ENCODE data around the gene RSPH9. TPM values are rescaled to one million over a fixed set of nuclear protein-coding genes. Genes with fewer than 3 reads are reported as not detected.
A peak's percentile ranks its signal among the peaks of the same experiment; 100 is the strongest.

Gene RSPH9
- total RNA-seq, 1 experiment from 2014 or later, result 1.1 TPM

DNA sequence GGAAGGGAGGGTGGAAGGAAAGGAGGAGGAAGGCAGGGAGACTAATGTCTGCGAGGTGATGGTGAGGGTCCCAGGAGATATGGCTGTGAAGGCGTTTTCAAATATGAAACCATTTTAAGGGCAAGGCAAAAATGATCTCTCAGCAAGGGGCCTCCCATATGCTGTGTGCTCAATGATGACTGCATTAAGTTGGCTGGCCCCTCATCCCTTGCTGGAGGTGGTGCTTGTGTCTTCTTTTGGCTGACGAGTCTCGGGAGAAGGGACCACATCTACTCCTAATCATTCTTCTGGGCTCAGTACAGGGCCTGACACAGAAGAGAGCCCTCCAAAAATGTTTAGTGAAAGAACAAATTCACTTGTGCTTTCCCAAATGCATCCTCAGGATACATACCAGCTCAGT lies 65.7 kb downstream of the RSPH9 start:
- no peak for DNase-seq (ENCODE audit: low read depth)

DNA sequence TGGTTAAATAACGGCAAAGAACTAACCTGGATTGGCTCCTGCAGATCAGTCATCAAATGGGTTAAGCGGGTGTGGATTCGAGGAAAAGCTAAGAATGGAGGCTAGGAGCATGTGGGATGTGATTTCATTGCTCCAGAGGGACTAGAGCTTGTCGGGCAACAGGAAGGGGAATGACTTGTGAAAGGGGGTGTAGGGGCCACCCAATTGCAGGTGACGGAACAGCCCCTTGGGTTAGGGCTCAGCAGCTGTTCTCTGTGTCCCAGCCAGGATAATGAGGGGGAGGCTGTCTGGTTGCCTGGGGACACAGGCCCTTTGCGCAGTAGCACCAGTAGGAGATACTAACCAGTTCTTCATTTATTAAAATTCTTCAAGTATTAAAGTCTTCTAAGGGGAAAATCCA lies 67.7 kb downstream of the RSPH9 start:
- no peak for DNase-seq (ENCODE audit: low read depth)

DNA sequence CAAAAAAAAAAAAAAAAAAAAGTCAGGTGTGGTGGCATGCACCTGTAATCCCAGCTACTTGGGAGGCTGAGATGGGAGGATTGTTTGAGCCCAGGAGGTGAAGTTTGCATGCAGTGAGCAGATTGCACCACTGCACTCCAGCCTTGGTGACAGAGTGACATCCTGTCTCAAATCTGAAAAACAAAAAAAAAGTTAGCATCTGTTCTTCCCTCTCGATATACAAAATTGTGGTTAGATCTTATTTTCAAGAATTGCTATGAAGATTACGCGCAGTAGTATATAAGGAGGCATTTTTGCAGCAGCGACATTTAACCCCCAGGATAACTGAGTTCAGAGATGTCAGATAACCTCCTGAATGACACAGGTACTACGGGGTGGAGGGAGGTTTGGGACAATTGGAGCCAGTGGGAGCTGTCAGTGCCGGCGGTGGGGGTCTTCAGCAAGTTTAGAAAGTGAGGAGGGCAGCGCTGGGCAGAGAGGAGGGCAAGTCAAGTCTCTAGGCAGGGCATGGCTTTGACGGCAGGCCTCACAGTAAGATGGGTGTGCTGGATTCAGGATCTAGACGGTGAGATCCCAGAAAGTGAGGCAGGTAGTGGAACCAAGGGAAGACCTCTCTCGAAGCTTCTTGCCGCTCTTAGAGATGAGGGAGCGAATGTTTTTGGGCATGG lies 68.9 kb downstream of the RSPH9 start:
- DNase-seq (ENCODE audit: low read depth), result no peak

DNA sequence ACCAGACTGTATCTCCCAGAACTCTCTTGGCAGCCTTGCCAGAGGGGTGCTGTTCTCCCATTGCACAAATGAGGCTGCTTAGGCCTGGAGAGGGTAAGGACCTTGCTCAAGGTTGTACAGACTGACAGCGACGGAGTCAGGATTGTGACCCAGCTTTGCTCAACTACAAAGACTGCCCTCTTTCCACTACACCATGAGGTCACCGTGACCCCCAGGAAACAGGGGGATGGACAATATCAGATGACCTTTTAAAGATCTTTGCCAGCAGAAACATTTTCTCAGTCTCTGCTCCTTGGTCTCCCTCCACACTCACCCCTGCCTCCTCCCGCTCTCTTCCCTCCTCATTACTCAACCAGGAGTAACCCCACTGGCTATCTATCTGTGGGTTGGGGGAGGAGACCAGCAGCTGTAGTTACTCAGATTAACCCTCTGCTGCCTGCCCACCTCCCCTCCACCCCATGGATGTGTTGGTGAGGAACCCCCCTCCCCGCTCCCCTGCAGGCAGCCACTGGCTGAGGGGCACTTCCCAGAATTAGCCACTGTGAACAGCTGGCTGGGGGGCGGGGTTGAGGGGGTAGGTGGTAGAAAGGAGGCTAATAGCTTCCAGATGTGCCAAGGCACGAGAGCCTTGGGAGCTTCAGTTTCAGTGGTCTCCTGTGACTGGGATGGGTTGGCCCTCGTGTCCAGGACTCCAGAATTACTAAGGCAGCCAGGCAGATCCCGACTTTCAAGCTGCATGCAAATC lies 69.6 kb downstream of the RSPH9 start:
- DNase-seq (ENCODE audit: low read depth), result peak; percentile 92

DNA sequence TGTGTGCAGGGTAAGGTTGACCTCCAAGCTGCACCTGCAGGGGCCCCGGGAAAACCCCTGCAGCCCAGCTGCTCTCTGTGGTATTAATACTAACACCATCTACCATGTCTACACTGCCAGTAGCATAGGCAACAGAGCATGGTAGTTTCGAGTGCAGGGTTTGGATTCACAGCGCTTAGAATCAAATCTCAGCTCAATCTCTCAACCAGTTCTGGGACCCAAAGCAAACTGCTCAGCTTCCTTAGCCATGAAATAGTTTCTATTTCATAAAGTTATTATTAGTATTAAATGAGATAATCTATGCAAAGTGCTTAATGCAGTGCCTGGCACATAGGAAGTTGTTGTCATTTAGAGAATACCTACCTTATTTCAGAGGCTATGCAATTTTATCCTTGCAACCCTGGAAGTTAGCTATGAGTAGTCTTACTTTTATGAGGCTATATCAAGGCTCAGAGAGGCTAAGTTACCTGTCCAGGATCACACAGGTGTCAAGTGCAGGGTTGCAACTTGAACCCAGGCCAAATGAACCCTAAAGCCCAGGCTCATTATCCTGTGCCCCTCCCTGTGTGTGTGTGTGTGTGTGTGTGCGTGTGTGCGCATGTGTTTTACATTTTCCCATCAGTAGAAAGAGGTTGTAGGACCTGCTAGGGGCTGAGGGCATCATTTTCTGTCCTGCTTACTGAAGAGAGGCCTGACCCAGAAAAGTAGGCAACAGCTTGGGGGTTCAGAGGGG lies 70.4 kb downstream of the RSPH9 start:
- no peak for DNase-seq (ENCODE audit: low read depth)

DNA sequence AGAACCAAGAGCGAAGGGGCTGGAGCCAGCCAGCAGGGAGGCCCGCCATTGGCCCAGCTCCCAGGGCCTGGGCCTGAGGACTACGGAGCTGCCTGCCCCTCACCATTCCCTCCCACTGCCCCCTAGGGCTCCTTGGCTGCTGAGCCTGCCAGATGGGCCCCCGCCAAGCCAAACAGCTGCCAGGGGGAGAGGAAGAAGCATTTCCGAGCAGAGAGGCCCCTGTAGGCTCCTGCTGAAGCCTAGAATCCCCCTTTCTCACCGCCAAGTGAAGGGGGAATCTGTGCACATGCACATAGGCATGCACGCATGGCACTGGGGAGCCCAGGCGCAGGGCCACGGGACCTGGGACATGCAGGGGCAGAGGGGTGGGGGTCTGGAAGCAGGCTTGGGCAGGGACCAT lies 71.3 kb downstream of the RSPH9 start:
- DNase-seq (ENCODE audit: low read depth), result peak; percentile 44

DNA sequence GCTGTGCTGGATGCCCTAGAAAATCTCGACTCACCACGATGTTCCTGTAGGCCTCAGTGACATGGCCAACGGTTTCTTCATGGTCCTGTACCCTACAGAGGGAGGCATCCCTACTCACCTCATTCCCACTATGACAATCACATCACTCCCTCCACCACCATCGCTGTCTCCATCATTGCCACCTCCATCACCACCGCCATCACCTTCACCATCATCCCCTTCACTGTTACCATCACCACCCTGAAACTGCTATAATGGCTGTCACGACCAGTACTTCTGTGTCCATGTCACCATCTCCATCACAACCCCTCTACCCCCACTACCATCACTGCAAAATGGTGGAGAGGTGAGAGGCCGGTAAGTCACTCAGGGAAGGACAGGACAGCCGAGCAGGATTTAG lies 72.6 kb downstream of the RSPH9 start:
- DNase-seq (ENCODE audit: low read depth), result no peak

DNA sequence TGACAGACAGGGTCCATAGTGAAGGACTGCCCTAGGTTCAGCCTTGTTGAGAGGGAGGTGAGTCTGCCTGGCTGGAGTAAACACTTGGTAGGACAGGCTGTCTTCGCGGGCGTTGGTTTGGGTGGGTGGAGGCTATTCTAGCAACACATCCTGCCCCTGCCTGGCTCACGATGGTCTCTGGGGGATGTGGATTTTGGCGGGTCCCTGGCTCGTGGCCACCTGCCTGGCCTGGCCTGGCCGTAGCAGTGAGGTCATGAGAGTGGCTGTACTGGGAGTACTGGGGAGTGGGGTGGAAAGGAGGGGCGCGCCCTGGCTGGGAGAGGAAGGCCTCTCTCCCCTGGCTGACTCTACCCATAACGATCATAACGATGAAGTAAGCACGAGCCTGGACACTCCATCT lies 73.0 kb downstream of the RSPH9 start:
- DNase-seq (ENCODE audit: low read depth), result no peak

DNA sequence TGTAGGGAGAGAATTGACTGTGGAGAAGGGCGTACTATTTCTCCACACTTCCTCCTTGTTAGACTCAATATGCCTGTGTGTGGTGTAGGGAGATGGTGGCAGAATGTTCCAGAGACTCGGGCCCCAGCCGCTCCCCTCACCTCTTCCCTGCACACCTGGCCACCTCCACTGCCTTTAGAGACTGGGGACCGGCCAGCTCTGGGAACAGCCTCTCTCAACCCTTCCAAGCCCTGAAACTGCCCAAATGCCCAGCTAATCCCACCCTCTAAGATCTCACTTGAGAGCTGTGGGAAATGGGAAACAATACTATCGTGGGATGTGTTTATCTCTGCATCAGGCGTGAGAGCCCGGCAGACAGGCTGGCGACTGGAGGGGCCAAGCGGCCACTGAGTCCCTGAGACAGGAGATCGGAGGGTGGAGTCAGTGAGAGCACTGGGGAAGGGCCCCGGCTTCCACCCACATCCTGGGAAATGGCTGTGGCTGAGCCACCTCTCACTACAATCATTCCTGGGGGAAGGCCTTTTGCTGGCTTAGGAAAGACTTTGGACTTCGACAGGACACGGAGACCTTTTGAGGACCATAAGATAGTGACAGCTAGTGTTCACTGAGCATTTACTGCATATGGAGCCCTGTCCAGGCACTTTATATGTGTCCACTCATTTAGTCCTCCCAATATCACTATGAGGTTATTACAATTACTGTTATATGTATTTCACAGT lies 73.7 kb downstream of the RSPH9 start:
- no peak for DNase-seq (ENCODE audit: low read depth)

DNA sequence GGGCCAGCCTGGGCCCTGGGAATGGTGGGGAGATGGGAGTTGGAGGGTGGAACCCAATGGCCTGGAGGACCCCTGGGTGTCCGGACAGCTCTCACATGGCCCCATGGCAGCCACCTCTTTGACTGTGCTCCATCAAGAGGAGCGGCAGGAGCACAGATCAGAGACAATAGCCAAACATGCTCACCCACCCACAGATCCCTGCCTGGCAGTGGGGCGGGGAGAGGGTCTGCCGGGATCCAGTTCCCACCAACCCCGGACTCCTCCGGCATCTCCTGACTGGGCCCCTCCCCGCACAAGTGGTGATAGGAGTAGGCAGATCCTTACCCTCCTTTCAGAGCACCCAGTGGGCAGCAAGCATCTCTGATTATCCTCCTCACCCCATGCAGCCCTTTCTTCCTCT lies 74.7 kb downstream of the RSPH9 start:
- DNase-seq (ENCODE audit: low read depth), result no peak

DNA sequence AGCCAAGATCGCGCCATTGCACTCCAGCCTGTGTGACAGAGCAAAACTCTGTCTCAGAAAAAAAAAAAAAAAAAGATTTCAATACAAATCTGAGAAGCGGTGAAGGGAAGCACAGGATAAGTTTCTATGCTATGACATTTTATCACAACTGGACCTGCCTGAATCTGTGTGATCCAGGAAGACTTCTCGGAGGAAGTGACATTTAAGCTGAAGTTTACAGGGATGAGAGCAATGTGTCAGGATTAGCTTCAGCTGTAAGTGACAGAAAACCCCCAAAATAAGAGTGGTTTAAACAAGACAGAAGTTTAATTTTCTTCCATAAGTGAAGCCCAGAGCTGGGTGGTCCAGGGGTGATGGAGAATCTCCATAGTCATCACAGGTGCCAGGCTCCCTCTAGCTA lies 76.2 kb downstream of the RSPH9 start:
- DNase-seq (ENCODE audit: low read depth), result no peak

Other genes with a start within 250 kb of the RSPH9 start
- gene ABCC10, start 217.5 kb upstream of the RSPH9 start, total RNA-seq (2014; rRNA removed; shearing (Covaris generic)), result 12.0 and 12.2 TPM in 2 replicates
- gene DLK2, start 189.5 kb upstream of the RSPH9 start, total RNA-seq (2014; rRNA removed; shearing (Covaris generic)), result 0.60 and 1.5 TPM in 2 replicates
- 7.8 and 12.4 TPM in 2 replicates for gene TJAP1, start 167.5 kb upstream of the RSPH9 start, total RNA-seq (2014; rRNA removed; shearing (Covaris generic))
- 0.10 and 0.60 TPM in 2 replicates for gene LRRC73, start 134.7 kb upstream of the RSPH9 start, total RNA-seq (2014; rRNA removed; shearing (Covaris generic))
- gene YIPF3, start 128.1 kb upstream of the RSPH9 start, total RNA-seq (2014; rRNA removed; shearing (Covaris generic)), result 139 and 151 TPM in 2 replicates
- 50.7 and 52.3 TPM in 2 replicates for gene POLR1C, start 127.9 kb upstream of the RSPH9 start, total RNA-seq (2014; rRNA removed; shearing (Covaris generic))
- 40.2 and 48.1 TPM in 2 replicates for gene XPO5, start 69.0 kb upstream of the RSPH9 start, total RNA-seq (2014; rRNA removed; shearing (Covaris generic))
- gene POLH, start 68.9 kb upstream of the RSPH9 start, total RNA-seq (2014; rRNA removed; shearing (Covaris generic)), result 33.6 and 38.0 TPM in 2 replicates
- 39.5 and 42.4 TPM in 2 replicates for gene GTPBP2, start 15.8 kb upstream of the RSPH9 start, total RNA-seq (2014; rRNA removed; shearing (Covaris generic))
- 71.7 and 86.2 TPM in 2 replicates for gene MAD2L1BP, start 9.2 kb upstream of the RSPH9 start, total RNA-seq (2014; rRNA removed; shearing (Covaris generic))
- gene MRPS18A, start 42.8 kb downstream of the RSPH9 start, total RNA-seq (2014; rRNA removed; shearing (Covaris generic)), result 68.5 and 68.7 TPM in 2 replicates
- 108 and 135 TPM in 2 replicates for gene VEGFA, start 125.2 kb downstream of the RSPH9 start, total RNA-seq (2014; rRNA removed; shearing (Covaris generic))

Data from RPMI7951 (cell line).